Neural progenitor cell (in vitro differentiated cells): ENCODE measurements around the gene TAF4B.

Source experiments
- EZH2 ChIP-seq: fragments of 200-600 bp; sonication (generic); IDR thresholded peaks from 2 replicates; pipeline ENCODE4 v1.6.1; 2017; ENCODE audit warnings: antibody characterized with exemption, mild to moderate bottlenecking, moderate library complexity
- EZH2phosphoT487 ChIP-seq: fragments of 200-600 bp; sonication (generic); IDR thresholded peaks from 2 replicates; pipeline ENCODE4 v1.6.1; 2017; ENCODE audit warnings: antibody characterized with exemption
- TF ChIP-seq, protein P1 (sequence below): fragments of 200-600 bp; sonication (generic); IDR thresholded peaks from 2 replicates; pipeline ENCODE4 v1.5.1; 2017; ENCODE audit warnings: antibody characterized with exemption, mild to moderate bottlenecking

GRCh38 chr18:26225915-26226228 is 373 bp upstream of the TAF4B start:
- no peak for TF ChIP-seq EZH2
- TF ChIP-seq, protein P1, sequence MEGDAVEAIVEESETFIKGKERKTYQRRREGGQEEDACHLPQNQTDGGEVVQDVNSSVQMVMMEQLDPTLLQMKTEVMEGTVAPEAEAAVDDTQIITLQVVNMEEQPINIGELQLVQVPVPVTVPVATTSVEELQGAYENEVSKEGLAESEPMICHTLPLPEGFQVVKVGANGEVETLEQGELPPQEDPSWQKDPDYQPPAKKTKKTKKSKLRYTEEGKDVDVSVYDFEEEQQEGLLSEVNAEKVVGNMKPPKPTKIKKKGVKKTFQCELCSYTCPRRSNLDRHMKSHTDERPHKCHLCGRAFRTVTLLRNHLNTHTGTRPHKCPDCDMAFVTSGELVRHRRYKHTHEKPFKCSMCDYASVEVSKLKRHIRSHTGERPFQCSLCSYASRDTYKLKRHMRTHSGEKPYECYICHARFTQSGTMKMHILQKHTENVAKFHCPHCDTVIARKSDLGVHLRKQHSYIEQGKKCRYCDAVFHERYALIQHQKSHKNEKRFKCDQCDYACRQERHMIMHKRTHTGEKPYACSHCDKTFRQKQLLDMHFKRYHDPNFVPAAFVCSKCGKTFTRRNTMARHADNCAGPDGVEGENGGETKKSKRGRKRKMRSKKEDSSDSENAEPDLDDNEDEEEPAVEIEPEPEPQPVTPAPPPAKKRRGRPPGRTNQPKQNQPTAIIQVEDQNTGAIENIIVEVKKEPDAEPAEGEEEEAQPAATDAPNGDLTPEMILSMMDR, result no peak
- TF ChIP-seq EZH2phosphoT487, result no peak
